SK-N-SH treated with all-trans-retinoic acid at 6 μM for 48 hours (cell line): ENCODE measurements around the gene DTNA.

ENCODE experiments used
- OSR1 ChIP-seq: fragments of 250-450 bp; sonication (Bioruptor Pico); IDR thresholded peaks from 2 replicates; pipeline ENCODE4 v1.8.0; 2022; ENCODE audit warnings: moderate library complexity, mild to moderate bottlenecking, inconsistent platforms
- PATZ1 ChIP-seq: fragments of 250-450 bp; sonication (Bioruptor Pico); IDR thresholded peaks from 2 replicates; pipeline ENCODE4 v1.8.0; 2020; ENCODE audit warnings: mild to moderate bottlenecking, moderate library complexity, borderline replicate concordance
- ZC3H10 ChIP-seq: fragments of 250-450 bp; sonication (Bioruptor Pico); IDR thresholded peaks from 2 replicates; pipeline ENCODE4 v1.5.1; 2021; ENCODE audit warnings: mild to moderate bottlenecking, moderate library complexity
- ZFP30 ChIP-seq: fragments of 450-650 bp; formaldehyde crosslinking; IDR thresholded peaks from 2 replicates; pipeline ENCODE4 v1.5.0; 2022; ENCODE audit warnings: mild to moderate bottlenecking, moderate library complexity
- ZNF565 ChIP-seq: fragments of 450-650 bp; formaldehyde crosslinking; conservative IDR thresholded peaks from 2 replicates; pipeline ENCODE4 v1.5.0; 2020; ENCODE audit warnings: low read depth, mild to moderate bottlenecking, moderate library complexity
- TF ChIP-seq, protein P1 (sequence below): fragments of 250-450 bp; sonication (Bioruptor Pico); IDR thresholded peaks from 2 replicates; pipeline ENCODE4 v1.5.0; 2020; ENCODE audit warnings: mild to moderate bottlenecking, moderate library complexity

DNA sequence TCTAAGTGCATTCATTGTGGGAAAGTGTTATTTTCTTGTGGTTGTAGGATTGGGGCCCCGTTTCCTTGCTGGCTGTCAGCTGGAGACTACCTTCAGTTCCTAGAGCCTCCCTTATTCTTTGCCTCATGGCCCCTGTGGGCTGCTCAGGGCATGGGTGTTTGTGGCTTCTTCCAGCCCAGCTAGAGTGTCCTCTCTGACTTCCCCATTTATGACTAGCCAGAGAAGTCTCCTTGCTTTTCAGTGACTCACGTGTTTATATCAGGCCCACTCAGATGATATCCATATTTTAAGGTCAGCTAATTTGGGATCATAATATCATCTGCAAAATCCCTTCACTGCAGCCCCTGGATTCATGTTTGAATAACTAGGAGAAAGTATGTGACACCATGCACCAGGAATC lies 62.8 kb downstream of the DTNA start:
- TF ChIP-seq ZNF565, result no peak
- TF ChIP-seq, protein P1, sequence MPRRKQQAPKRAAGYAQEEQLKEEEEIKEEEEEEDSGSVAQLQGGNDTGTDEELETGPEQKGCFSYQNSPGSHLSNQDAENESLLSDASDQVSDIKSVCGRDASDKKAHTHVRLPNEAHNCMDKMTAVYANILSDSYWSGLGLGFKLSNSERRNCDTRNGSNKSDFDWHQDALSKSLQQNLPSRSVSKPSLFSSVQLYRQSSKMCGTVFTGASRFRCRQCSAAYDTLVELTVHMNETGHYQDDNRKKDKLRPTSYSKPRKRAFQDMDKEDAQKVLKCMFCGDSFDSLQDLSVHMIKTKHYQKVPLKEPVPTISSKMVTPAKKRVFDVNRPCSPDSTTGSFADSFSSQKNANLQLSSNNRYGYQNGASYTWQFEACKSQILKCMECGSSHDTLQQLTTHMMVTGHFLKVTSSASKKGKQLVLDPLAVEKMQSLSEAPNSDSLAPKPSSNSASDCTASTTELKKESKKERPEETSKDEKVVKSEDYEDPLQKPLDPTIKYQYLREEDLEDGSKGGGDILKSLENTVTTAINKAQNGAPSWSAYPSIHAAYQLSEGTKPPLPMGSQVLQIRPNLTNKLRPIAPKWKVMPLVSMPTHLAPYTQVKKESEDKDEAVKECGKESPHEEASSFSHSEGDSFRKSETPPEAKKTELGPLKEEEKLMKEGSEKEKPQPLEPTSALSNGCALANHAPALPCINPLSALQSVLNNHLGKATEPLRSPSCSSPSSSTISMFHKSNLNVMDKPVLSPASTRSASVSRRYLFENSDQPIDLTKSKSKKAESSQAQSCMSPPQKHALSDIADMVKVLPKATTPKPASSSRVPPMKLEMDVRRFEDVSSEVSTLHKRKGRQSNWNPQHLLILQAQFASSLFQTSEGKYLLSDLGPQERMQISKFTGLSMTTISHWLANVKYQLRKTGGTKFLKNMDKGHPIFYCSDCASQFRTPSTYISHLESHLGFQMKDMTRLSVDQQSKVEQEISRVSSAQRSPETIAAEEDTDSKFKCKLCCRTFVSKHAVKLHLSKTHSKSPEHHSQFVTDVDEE (CRISPR knock-in tag), result no peak
- no peak for TF ChIP-seq PATZ1 (CRISPR knock-in tag)
- no peak for TF ChIP-seq OSR1
- no peak for TF ChIP-seq ZC3H10
- TF ChIP-seq ZFP30 (CRISPR knock-in tag), result no peak
